GM12878 (cell line): ENCODE data around the gene GRIK3. TPM values are rescaled to one million over a fixed set of nuclear protein-coding genes. Genes with fewer than 3 reads are reported as not detected.

Source experiments
- ATAC-seq: fragments of 200-7000 bp; cut with Tn5 transposase; 3 replicates; pipeline ENCODE4 v1.9.1; 2020; ENCODE audit warnings: mild to moderate bottlenecking, moderate library complexity
- BruUV-seq: library from RNA; stranded (reverse); fragments of 400-500 nt; replicated peaks from 2 replicates; lab custom pipeline; 2021; lab: Mats Ljungman, UMichigan
- CTCF ChIA-PET: fragments of 300-600 bp; sonication (Branson Sonifier 250); formaldehyde crosslinking; extraction: SDS; loops from one replicate; lab custom pipeline; 2021; ENCODE audit warnings: inconsistent platforms; lab: Yijun Ruan, JAX
- POLR2A ChIA-PET: fragments of 350-600 bp; formaldehyde crosslinking; extraction: SDS; loops from one replicate; lab custom pipeline; 2021; ENCODE audit warnings: inconsistent platforms; lab: Charles Lee
- RAD21 ChIA-PET: fragments of 300-600 bp; sonication (Branson Sonifier 250); formaldehyde crosslinking; loops from one replicate; lab custom pipeline; 2023; ENCODE audit warnings: antibody characterized with exemption; ENCODE audit not compliant: unreplicated experiment; lab: Charles Lee
- SMC1A ChIA-PET: fragments of 300-600 bp; sonication (Branson Sonifier 250); formaldehyde crosslinking; loops from one replicate; lab custom pipeline; 2023; ENCODE audit not compliant: unreplicated experiment, uncharacterized antibody; lab: Charles Lee
- DNase-seq: peaks from one replicate; pipeline ENCODE4 v3.0.0-alpha.2; 2011; ENCODE audit warnings: low read depth, low spot score
- FAIRE-seq: peaks from 3 replicates; lab custom pipeline; 2011; peaks lifted over from hg19 to GRCh38; lab: Jason Lieb, UNC
- H2AFZ ChIP-seq: 2 replicates; pipeline ENCODE4 v1.6.0; 2011; ENCODE audit warnings: low read depth, low read length, control low read depth; ENCODE audit not compliant: control insufficient read depth
- H3K27ac ChIP-seq: 2 replicates; pipeline ENCODE4 v1.5.1; 2011; ENCODE audit warnings: control low read depth; ENCODE audit not compliant: control insufficient read depth, insufficient read depth
- H3K27me3 ChIP-seq, 2 experiments: replicated peaks in 1 of 2; 2 replicates each; pipeline versions ENCODE4 v1.6.0 to v1.6.1; 2011; ENCODE audit warnings: low read length in 1 of 2; ENCODE audit not compliant: control insufficient read depth in 2 of 2, insufficient read depth in 2 of 2
- H3K36me3 ChIP-seq, 2 experiments: 2 replicates each; pipeline ENCODE4 v1.5.1; 2011; ENCODE audit warnings: low read length in 1 of 2; ENCODE audit not compliant: control insufficient read depth in 2 of 2, insufficient read depth in 2 of 2
- H3K4me1 ChIP-seq: 2 replicates; pipeline ENCODE4 v1.6.1; 2011; ENCODE audit warnings: mild to moderate bottlenecking, low read length, moderate library complexity, mixed read lengths; ENCODE audit not compliant: control insufficient read depth, insufficient read depth
- H3K4me2 ChIP-seq: 2 replicates; pipeline ENCODE4 v1.6.0; 2011; ENCODE audit warnings: control low read depth; ENCODE audit not compliant: control insufficient read depth, insufficient read depth
- H3K4me3 ChIP-seq: fragments of 200-600 bp; sonication (generic); 2 replicates; pipeline ENCODE4 v1.5.1; 2016
- H3K79me2 ChIP-seq: 2 replicates; pipeline ENCODE4 v1.6.0; 2011; ENCODE audit warnings: low read length; ENCODE audit not compliant: control insufficient read depth, insufficient read depth
- H3K9ac ChIP-seq: 2 replicates; pipeline ENCODE4 v1.8.0; 2011; ENCODE audit warnings: low read length, control low read depth, mixed read lengths; ENCODE audit not compliant: control insufficient read depth, insufficient read depth
- H3K9me3 ChIP-seq: replicated peaks from 3 replicates; pipeline ENCODE4 v1.5.1; 2011; ENCODE audit warnings: mild to moderate bottlenecking, low read length; ENCODE audit not compliant: control insufficient read depth, insufficient read depth
- H4K20me1 ChIP-seq: 2 replicates; pipeline ENCODE4 v1.6.0; 2011; ENCODE audit not compliant: control insufficient read depth, insufficient read depth
- ELK1 ChIP-seq: IDR thresholded peaks from 2 replicates; pipeline ENCODE4 v1.6.1; 2012; ENCODE audit warnings: low read depth, low read length, improper control_type of control experiment
- ESRRA ChIP-seq: IDR thresholded peaks from 2 replicates; pipeline ENCODE4 v1.6.1; 2012; ENCODE audit warnings: mild to moderate bottlenecking, low read length, improper control_type of control experiment
- NRF1 ChIP-seq: conservative IDR thresholded peaks from 2 replicates; pipeline ENCODE4 v1.6.1; 2011; ENCODE audit warnings: mild to moderate bottlenecking, low read depth, low read length, improper control_type of control experiment
- SREBF2 ChIP-seq: IDR thresholded peaks from 2 replicates; pipeline ENCODE4 v1.6.1; 2012; ENCODE audit warnings: mild to moderate bottlenecking, low read length
- WGBS: methylation state at CpG from one replicate; pipeline ENCODE4 v1.1.6; 2016; ENCODE audit warnings: low lambda C conversion rate; ENCODE audit not compliant: insufficient replicate concordance, insufficient coverage; ENCODE audit errors: missing lambda C conversion rate; 5-methylcytosine and 5-hydroxymethylcytosine counted together
- in situ Hi-C: fragments of 300-500 bp; cut with MboI; formaldehyde crosslinking; loops from 9 replicates; pipeline ENCODE4 v1.14.3; 2018; ENCODE audit warnings: mixed read lengths
- intact Hi-C: fragments of 100-400 bp; cut with micrococcal nuclease; formaldehyde crosslinking; loops from one replicate; pipeline ENCODE4 v1.14.2; 2022; ENCODE audit not compliant: unreplicated experiment
- polyA plus RNA-seq, 11 experiments: library from polyadenylated mRNA; depleted of rRNA in 4 of 11; unstranded in 6 of 11; stranded (reverse) in 5 of 11; fragments of >200 nt; fragmentation: Nextera tagmentation in 4 of 11; fragmentation: Illumina TruSeq in 1 of 11; extraction: Ambion mirVana in 4 of 11; extraction: Trizol in 1 of 11; gene quantifications; 1 replicate in 1 of 11; 2 replicates in 10 of 11; pipeline versions ENCODE4 v1.2.1 to v1.2.3, GENCODE V29; 2011 to 2016; ENCODE audit warnings: inconsistent platforms in 2 of 11, missing spikeins in 2 of 11, low read depth in 1 of 11
- total RNA-seq, 4 experiments: library from RNA; depleted of rRNA in 3 of 4; stranded (reverse); fragments of >200 nt in 3 of 4; fragmentation: Illumina TruSeq in 1 of 4; extraction: Trizol in 1 of 4; gene quantifications; 2 replicates each; pipeline versions ENCODE4 v1.2.1 to v1.2.3, GENCODE V29; 2013 to 2021
- TF ChIP-seq, protein P1 (sequence below): IDR thresholded peaks from 2 replicates; pipeline ENCODE4 v1.6.1; 2011; ENCODE audit warnings: borderline replicate concordance, low read depth, mild to moderate bottlenecking, moderate library complexity, mixed read lengths, low read length; ENCODE audit not compliant: insufficient read depth; ENCODE audit errors: extremely low read length
- TF ChIP-seq, protein P2 (sequence below): fragments of 450-650 bp; formaldehyde crosslinking; IDR thresholded peaks from 2 replicates; pipeline ENCODE4 v1.4.0; 2022; ENCODE audit warnings: mild to moderate bottlenecking, moderate library complexity

The GRIK3 gene
- total and polyA plus RNA-seq, 10 of the 15 experiments (the other 5 are each of a cell fraction or from before 2014, with no cell fraction given), result not detected

GRCh38 chr1:37056325-37056724 is 22.0 kb upstream of the GRIK3 start:
- no peak for ATAC-seq
- H3K27me3 ChIP-seq, result no peaks in the 10 kb centered on the region; a peak in 2 of 4 replicates
- no peaks in the 10 kb centered on the region for H3K9me3 ChIP-seq
- H3K4me1 ChIP-seq, result no peaks in the 10 kb centered on the region
- no TSS peak for BruUV-seq
- H3K27ac ChIP-seq, result no peak overlapping the region
- no peak for DNase-seq
- no peak overlapping the region for H3K9ac ChIP-seq
- WGBS, result 12% methylated on average over 6 of the region's 6 CpGs
- no peak overlapping the region for H2AFZ ChIP-seq
- in situ Hi-C loops, result no loop called here
- CTCF ChIA-PET, result no interaction called here
- SMC1A ChIA-PET, result no interaction called here
- H3K79me2 ChIP-seq, result no peaks in the 10 kb centered on the region
- no peak for FAIRE-seq
- RAD21 ChIA-PET, result no interaction called here
- TF ChIP-seq NRF1 (no peak), ESRRA (no peak), SREBF2 (no peak), ELK1 (no peak)
- TF ChIP-seq, protein P1, sequence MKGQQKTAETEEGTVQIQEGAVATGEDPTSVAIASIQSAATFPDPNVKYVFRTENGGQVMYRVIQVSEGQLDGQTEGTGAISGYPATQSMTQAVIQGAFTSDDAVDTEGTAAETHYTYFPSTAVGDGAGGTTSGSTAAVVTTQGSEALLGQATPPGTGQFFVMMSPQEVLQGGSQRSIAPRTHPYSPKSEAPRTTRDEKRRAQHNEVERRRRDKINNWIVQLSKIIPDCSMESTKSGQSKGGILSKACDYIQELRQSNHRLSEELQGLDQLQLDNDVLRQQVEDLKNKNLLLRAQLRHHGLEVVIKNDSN, result no peak
- H3K4me2 ChIP-seq, result no peak overlapping the region
- POLR2A ChIA-PET, result no interaction called here
- H3K4me3 ChIP-seq, result no peak overlapping the region
- H4K20me1 ChIP-seq, result no peaks in the 10 kb centered on the region
- no peaks in the 10 kb centered on the region for H3K36me3 ChIP-seq
- intact Hi-C loops, result no loop called here

- Histone ChIP-seq H3K27ac (no peak overlapping the region), H3K9me3 (no peaks in the 10 kb centered on the region), H3K27me3 (no peaks in the 10 kb centered on the region; a peak in 2 of 4 replicates), H3K4me2 (no peak overlapping the region), H3K4me3 (no peak overlapping the region), H3K36me3 (no peaks in the 10 kb centered on the region), H3K79me2 (no peaks in the 10 kb centered on the region), H2AFZ (no peak overlapping the region), H3K9ac (no peak overlapping the region), H3K4me1 (no peaks in the 10 kb centered on the region), H4K20me1 (no peaks in the 10 kb centered on the region)
- BruUV-seq, result no TSS peak
- DNase-seq, result no peak
- ATAC-seq, result no peak
- no peak for FAIRE-seq
- in situ Hi-C loops, result no loop called here
- 1% methylated on average over 3 of the region's 3 CpGs for WGBS
- intact Hi-C loops, result no loop called here
- ChIA-PET CTCF (no interaction called here), SMC1A (no interaction called here), RAD21 (no interaction called here), POLR2A (no interaction called here)
- TF ChIP-seq, protein P2, sequence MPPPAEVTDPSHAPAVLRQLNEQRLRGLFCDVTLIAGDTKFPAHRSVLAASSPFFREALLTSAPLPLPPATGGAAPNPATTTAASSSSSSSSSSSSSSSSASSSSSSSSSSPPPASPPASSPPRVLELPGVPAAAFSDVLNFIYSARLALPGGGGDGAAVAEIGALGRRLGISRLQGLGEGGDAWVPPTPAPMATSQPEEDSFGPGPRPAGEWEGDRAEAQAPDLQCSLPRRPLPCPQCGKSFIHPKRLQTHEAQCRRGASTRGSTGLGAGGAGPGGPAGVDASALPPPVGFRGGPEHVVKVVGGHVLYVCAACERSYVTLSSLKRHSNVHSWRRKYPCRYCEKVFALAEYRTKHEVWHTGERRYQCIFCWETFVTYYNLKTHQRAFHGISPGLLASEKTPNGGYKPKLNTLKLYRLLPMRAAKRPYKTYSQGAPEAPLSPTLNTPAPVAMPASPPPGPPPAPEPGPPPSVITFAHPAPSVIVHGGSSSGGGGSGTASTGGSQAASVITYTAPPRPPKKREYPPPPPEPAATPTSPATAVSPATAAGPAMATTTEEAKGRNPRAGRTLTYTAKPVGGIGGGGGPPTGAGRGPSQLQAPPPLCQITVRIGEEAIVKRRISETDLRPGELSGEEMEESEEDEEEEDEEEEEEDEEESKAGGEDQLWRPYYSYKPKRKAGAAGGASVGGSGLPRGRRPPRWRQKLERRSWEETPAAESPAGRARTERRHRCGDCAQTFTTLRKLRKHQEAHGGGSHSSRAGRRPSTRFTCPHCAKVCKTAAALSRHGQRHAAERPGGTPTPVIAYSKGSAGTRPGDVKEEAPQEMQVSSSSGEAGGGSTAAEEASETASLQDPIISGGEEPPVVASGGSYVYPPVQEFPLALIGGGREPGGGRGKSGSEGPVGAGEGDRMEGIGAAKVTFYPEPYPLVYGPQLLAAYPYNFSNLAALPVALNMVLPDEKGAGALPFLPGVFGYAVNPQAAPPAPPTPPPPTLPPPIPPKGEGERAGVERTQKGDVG, result no peak
Observed at GRCh38 chr1:37055631-37056030, 21.3 kb upstream of the GRIK3 start.
